Measurements from ENCODE around the gene CFL2. TPM values are rescaled to one million over a fixed set of nuclear protein-coding genes. Genes with fewer than 3 reads are reported as not detected.

Gene CFL2
- total RNA-seq, 2 experiments from 2014 or later, result 36.4 to 37.9 TPM

DNA sequence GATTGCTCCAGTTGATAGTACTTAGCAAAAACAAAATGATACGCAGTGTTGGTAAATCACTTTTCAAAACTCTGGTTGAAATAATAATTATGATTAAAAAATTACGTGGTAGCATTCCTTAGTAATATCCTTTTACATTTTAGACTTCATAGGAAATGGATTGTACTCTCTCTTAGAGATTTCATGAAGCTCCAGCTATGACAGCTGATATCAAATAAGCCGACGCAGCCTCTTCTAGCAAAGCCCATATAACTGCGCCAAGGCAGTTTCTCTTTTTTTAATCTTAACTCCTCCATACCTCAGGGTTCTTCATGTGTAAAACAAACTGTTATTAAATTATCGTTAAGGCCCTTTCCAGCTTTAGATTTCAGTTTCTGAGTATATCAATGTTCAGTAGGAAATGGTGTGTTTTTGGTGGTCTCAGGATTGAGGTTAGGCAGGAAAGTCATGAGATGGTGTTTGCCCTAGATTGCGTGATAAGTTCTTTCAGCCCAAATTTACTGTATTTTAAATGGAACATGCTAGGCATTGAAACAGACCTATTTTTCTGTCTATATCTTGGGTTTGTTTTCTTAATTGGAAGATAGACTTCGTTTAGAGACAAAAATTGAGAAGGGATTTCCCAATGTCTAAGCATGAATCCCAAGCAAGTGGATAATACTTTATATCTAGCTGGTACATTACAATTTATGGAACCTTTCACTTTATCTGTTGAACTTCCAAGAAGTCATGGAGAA is 902 bp upstream of the CFL2 start:
- intact Hi-C loops (cut with DNase I, micrococcal nuclease), result loop anchor here in 1 of 2 experiments (5.0 kb wide), 2 partner anchors 83 to 267 kb away; partner anchors contain the start of genes SNX6 and SRP54
- TF ChIP-seq, protein P1, sequence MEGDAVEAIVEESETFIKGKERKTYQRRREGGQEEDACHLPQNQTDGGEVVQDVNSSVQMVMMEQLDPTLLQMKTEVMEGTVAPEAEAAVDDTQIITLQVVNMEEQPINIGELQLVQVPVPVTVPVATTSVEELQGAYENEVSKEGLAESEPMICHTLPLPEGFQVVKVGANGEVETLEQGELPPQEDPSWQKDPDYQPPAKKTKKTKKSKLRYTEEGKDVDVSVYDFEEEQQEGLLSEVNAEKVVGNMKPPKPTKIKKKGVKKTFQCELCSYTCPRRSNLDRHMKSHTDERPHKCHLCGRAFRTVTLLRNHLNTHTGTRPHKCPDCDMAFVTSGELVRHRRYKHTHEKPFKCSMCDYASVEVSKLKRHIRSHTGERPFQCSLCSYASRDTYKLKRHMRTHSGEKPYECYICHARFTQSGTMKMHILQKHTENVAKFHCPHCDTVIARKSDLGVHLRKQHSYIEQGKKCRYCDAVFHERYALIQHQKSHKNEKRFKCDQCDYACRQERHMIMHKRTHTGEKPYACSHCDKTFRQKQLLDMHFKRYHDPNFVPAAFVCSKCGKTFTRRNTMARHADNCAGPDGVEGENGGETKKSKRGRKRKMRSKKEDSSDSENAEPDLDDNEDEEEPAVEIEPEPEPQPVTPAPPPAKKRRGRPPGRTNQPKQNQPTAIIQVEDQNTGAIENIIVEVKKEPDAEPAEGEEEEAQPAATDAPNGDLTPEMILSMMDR (IDR thresholded peaks at IDR 0.05), result no peak
- peak overlapping the region; percentile 78 for H3K4me3 ChIP-seq (ENCODE audit: low read length)
- POLR2A ChIA-PET, result interaction anchor here (0.9 to 3.0 kb wide), 6 partner anchors 9 to 330 kb away, joined by 3 to 11 read pairs (median 3); partner anchors contain the start of genes FAM177A1, SNX6 and SRP54
- Mint-ChIP-seq H3K27me3 (no peaks in the 10 kb centered on the region), H3K9me3 (no peaks in the 10 kb centered on the region), H3K27ac (peak overlapping the region; percentile 90), H3K4me1 (ENCODE audit: low read depth) (peaks cover 31% of the 10 kb centered on the region), H3K4me3 (peak overlapping the region; percentile 93), H3K36me3 (ENCODE audit: low read depth) (peaks cover 22% of the 10 kb centered on the region)
- no peak overlapping the region for H3K27ac ChIP-seq (ENCODE audit: low read depth in 1 of 2, low read length in 2 of 2)
- peak in 2 of 14 experiments; percentile 10 to 19 for DNase-seq
- no peaks in the 10 kb centered on the region for H3K9me3 ChIP-seq (ENCODE audit: control insufficient read depth in 1 of 2, insufficient read depth in 1 of 2, low read length in 2 of 2)
- CTCF ChIA-PET, result interaction anchor here (0.5 to 1.8 kb wide), 2 partner anchors 7 to 64 kb away, joined by 3 to 9 read pairs; no protein-coding TSS in a partner anchor
- no peaks in the 10 kb centered on the region for H3K36me3 ChIP-seq (ENCODE audit: insufficient read depth, low read length)
- H3K27me3 ChIP-seq (ENCODE audit: control insufficient read depth in 1 of 2, insufficient read depth in 2 of 2, low read length in 2 of 2), result no peaks in the 10 kb centered on the region
- ATAC-seq (ENCODE audit: poor library complexity), result peak; percentile 38
- peaks cover 9% of the 10 kb centered on the region for H3K4me1 ChIP-seq (ENCODE audit: insufficient read depth, low read length)

DNA sequence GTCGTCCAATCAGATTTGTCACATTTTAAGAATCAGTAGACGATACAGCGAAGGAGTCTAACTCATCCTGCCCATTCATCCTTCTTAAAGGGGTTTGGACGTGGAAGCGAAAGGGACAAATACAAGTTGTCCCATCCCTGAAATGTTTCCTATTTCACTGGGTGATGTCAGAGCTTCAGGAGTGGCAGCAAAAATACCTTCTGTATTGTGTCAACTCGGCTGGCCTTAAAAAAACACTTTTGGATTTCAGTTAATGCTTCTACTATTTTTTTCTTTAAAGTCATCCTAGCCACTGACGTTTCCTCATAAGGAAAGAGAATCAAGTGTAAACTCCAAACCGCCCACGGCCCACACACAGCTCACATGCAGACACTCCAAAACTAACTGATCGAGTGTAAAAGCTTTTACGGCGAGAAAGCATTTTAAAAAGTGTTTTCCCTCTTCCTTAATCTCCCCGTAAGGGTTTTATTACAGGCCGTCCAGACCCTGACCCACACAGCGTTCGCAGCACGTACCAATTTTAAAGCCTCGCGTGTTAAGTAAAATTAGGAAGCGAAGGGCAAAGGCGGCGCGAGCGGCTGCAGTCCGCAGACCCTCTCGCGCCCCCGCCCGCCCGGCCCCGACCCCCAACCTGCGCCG is 593 bp downstream of the CFL2 start:
- peaks cover 31% of the 10 kb centered on the region for H3K4me1 Mint-ChIP-seq (ENCODE audit: low read depth)
- H3K27me3 ChIP-seq (ENCODE audit: control insufficient read depth in 1 of 2, insufficient read depth in 2 of 2, low read length in 2 of 2), result no peaks in the 10 kb centered on the region
- no peaks in the 10 kb centered on the region for H3K36me3 ChIP-seq (ENCODE audit: insufficient read depth, low read length)
- CTCF ChIA-PET, result interaction anchor here (1.8 kb wide), 1 partner anchor 9 kb away, joined by 9 read pairs; no protein-coding TSS in a partner anchor
- H3K4me1 ChIP-seq (ENCODE audit: insufficient read depth, low read length), result peaks cover 9% of the 10 kb centered on the region
- ATAC-seq (ENCODE audit: poor library complexity) (no peak), DNase-seq (peak in 5 of 14 experiments; percentile 0 to 53 (median 36))
- peak overlapping the region in 1 of 2 donors; percentile 31 for H3K27ac ChIP-seq (ENCODE audit: low read depth in 1 of 2, low read length in 2 of 2)
- peaks cover 22% of the 10 kb centered on the region for H3K36me3 Mint-ChIP-seq (ENCODE audit: low read depth)
- POLR2A ChIA-PET, result interaction anchor here (0.8 to 3.0 kb wide), 5 partner anchors 9 to 691 kb away, joined by 3 to 11 read pairs (median 4); partner anchors contain the start of genes NFKBIA and SNX6
- H3K27ac Mint-ChIP-seq, result peak overlapping the region; percentile 85
- no peaks in the 10 kb centered on the region for H3K27me3 Mint-ChIP-seq
- TF ChIP-seq, protein P1 (IDR thresholded peaks at IDR 0.05), result no peak
- no peaks in the 10 kb centered on the region for H3K9me3 ChIP-seq (ENCODE audit: control insufficient read depth in 1 of 2, insufficient read depth in 1 of 2, low read length in 2 of 2)
- H3K4me3 ChIP-seq (ENCODE audit: low read length), result peak overlapping the region; percentile 78
- intact Hi-C loops (cut with DNase I, micrococcal nuclease), result no loop called here
- no peaks in the 10 kb centered on the region for H3K9me3 Mint-ChIP-seq
- H3K4me3 Mint-ChIP-seq, result peak overlapping the region; percentile 94

DNA sequence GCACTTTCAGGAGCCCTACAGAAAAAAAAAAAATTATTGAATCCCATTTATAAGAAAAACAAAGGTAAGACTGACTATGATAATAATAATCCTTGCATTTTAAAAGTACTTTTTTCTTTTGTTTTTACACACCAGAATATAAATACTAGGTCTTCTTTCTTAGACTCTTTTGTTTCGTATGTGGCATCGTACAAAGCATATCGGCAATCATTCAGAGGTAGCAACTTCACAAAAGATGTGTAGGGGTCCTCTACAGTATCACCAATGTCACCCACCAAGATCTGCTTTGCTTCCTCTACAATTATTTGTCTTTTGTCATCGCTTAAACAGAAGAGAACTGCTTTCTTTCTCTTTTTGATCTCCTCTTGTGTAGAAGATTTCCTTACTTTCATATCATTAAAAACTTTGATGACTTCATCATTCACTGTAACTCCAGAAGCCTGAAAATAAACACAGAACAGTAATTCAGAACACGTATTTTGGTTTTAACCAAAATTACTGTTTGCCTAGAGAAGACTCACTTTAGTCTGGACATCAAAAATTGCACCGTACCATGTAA is 1.2 kb downstream of the CFL2 start:
- TF ChIP-seq, protein P1 (IDR thresholded peaks at IDR 0.05), result no peak
- Mint-ChIP-seq H3K27me3 (no peaks in the 10 kb centered on the region), H3K27ac (peak overlapping the region; percentile 85), H3K36me3 (ENCODE audit: low read depth) (peaks cover 22% of the 10 kb centered on the region), H3K4me3 (peak overlapping the region; percentile 94), H3K9me3 (no peaks in the 10 kb centered on the region), H3K4me1 (ENCODE audit: low read depth) (peaks cover 31% of the 10 kb centered on the region)
- POLR2A ChIA-PET, result interaction anchor here (0.8 to 3.0 kb wide), 4 partner anchors 10 to 270 kb away, joined by 3 to 11 read pairs (median 7); partner anchors contain the start of genes SNX6 and SRP54
- CTCF ChIA-PET, result interaction anchor here (0.9 to 1.8 kb wide), 2 partner anchors 9 kb away, joined by 4 to 9 read pairs; no protein-coding TSS in a partner anchor
- no peak for DNase-seq
- no peaks in the 10 kb centered on the region for H3K36me3 ChIP-seq (ENCODE audit: insufficient read depth, low read length)
- H3K4me3 ChIP-seq (ENCODE audit: low read length), result peak overlapping the region; percentile 78
- H3K4me1 ChIP-seq (ENCODE audit: insufficient read depth, low read length), result peaks cover 9% of the 10 kb centered on the region
- no peak overlapping the region for H3K27ac ChIP-seq (ENCODE audit: low read depth in 1 of 2, low read length in 2 of 2)
- intact Hi-C loops (cut with DNase I, micrococcal nuclease), result no loop called here
- H3K27me3 ChIP-seq (ENCODE audit: control insufficient read depth in 1 of 2, insufficient read depth in 2 of 2, low read length in 2 of 2), result no peaks in the 10 kb centered on the region
- H3K9me3 ChIP-seq (ENCODE audit: control insufficient read depth in 1 of 2, insufficient read depth in 1 of 2, low read length in 2 of 2), result no peaks in the 10 kb centered on the region
- ATAC-seq (ENCODE audit: poor library complexity), result no peak

Measured in CD4-positive, alpha-beta T cell (primary cell).